Measurements from ENCODE around the gene SULF2.

Gene SULF2

GRCh38 chr20:47648943-47649342 lies 136.3 kb downstream of the SULF2 start:
- POLR2A ChIA-PET, result interaction anchor here (0.9 kb wide), 1 partner anchor 147 kb away, joined by 3 read pairs; the partner anchor contains the start of gene NCOA3
- no peak for DNase-seq (ENCODE audit: extremely low spot score)
- TF ChIP-seq PKNOX1 (IDR thresholded peaks at IDR 0.05) (no peak), BHLHE40 (IDR thresholded peaks at IDR 0.05; ENCODE audit: borderline replicate concordance) (no peak)
- CTCF ChIA-PET, result interaction anchor here (0.5 to 0.6 kb wide), 2 partner anchors 17 to 972 kb away, joined by 3 read pairs; no protein-coding TSS in a partner anchor

DNA sequence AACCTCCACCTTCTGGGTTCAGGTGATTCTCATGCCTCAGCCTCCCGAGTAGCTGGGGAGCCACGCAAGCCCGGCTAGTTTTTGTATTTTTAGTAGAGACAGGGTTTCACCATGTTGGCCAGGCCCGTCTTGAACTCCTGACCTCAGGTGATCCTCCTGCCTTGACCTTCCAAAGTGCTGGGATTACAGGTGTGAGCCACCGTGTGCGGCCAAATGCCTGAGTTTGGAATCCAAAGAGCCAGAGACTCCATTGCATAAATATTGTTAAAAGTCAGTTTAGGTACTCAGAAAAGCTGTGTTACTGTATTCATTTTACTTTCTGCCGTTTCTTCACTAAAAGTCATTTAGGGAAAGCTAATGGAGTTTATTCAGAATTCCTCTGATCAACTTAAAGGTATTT lies 137.3 kb downstream of the SULF2 start:
- no peak for TF ChIP-seq LEF1 (IDR thresholded peaks at IDR 0.05; ENCODE audit: borderline replicate concordance)
- TF ChIP-seq L3MBTL2 (conservative IDR thresholded peaks at IDR 0.05), result no peak
- no peak for TF ChIP-seq SP1 (IDR thresholded peaks at IDR 0.05)
- no peak for TF ChIP-seq ARNT (IDR thresholded peaks at IDR 0.05)
- TF ChIP-seq CTBP1 (IDR thresholded peaks at IDR 0.05; ENCODE audit: borderline replicate concordance), result no peak
- no peak for TF ChIP-seq TARDBP (IDR thresholded peaks at IDR 0.05)
- TF ChIP-seq BHLHE40 (IDR thresholded peaks at IDR 0.05; ENCODE audit: borderline replicate concordance), result no peak
- no peak for TF ChIP-seq FOXA1 (IDR thresholded peaks at IDR 0.05)
- no peak for TF ChIP-seq ELF4 (IDR thresholded peaks at IDR 0.05)
- TF ChIP-seq ZNF384 (IDR thresholded peaks at IDR 0.05), result no peak
- TF ChIP-seq PKNOX1 (IDR thresholded peaks at IDR 0.05), result no peak
- no peak for TF ChIP-seq FOXK2 (IDR thresholded peaks at IDR 0.05)
- no peak for TF ChIP-seq FOXM1 (IDR thresholded peaks at IDR 0.05; ENCODE audit: borderline replicate concordance)
- no peak for TF ChIP-seq SUZ12 (IDR thresholded peaks at IDR 0.05)
- ChIA-PET POLR2A (no interaction called here), CTCF (no interaction called here)
- DNase-seq (ENCODE audit: extremely low spot score), result no peak

DNA sequence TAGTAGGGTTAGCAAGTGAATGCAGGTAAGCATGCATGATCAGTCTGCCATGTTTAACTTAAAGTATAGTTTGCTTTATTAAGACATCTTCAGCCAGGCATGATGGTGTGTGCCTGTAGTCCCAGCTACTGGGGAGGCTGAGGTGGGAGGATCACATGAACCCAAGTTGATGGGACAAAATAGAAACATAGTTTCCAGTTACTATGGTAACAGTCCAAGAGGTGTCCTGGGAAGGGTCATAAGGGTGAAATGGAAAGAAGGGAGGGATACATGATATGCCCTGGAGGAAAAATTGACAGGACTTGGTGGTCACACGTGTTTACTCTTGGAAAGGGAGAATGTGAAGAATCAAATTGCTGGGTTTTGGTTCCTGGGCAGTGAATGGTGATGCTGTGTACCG lies 139.6 kb downstream of the SULF2 start:
- TF ChIP-seq TARDBP (IDR thresholded peaks at IDR 0.05) (no peak), LEF1 (IDR thresholded peaks at IDR 0.05; ENCODE audit: borderline replicate concordance) (no peak), FOXA1 (IDR thresholded peaks at IDR 0.05) (no peak), ZNF384 (IDR thresholded peaks at IDR 0.05) (no peak), HDGF (IDR thresholded peaks at IDR 0.05; ENCODE audit: borderline replicate concordance) (no peak), BHLHE40 (IDR thresholded peaks at IDR 0.05; ENCODE audit: borderline replicate concordance) (no peak), ARNT (IDR thresholded peaks at IDR 0.05) (no peak), SUZ12 (IDR thresholded peaks at IDR 0.05) (no peak), CTBP1 (IDR thresholded peaks at IDR 0.05; ENCODE audit: borderline replicate concordance) (no peak), NFRKB (IDR thresholded peaks at IDR 0.05) (no peak), FOXK2 (IDR thresholded peaks at IDR 0.05) (no peak), FOXM1 (IDR thresholded peaks at IDR 0.05; ENCODE audit: borderline replicate concordance) (no peak), ELF4 (IDR thresholded peaks at IDR 0.05) (no peak)
- no peak for DNase-seq (ENCODE audit: extremely low spot score)
- ChIA-PET POLR2A (no interaction called here), CTCF (no interaction called here)

DNA sequence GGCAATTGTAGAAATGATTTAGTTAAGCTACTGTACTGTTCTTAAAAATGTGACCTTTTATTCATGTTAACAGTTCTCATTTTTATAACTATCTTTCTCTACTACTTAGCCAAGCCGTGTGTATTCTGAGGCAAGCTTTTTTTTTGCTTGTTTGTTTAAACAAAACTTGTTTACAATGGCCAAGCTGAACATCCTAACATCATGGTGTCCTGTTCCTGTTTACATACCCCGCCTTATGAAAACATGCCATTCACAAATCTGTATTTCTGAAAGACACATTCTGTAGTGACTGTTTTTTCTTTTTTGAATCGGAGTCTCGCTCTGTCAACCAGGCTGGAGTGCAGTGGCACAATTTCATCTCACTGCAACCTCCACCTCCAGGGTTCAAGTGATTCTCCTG lies 142.7 kb downstream of the SULF2 start:
- no peak for TF ChIP-seq ZNF384 (IDR thresholded peaks at IDR 0.05)
- CTCF ChIA-PET, result no interaction called here
- DNase-seq (ENCODE audit: extremely low spot score), result no peak
- POLR2A ChIA-PET, result no interaction called here

DNA sequence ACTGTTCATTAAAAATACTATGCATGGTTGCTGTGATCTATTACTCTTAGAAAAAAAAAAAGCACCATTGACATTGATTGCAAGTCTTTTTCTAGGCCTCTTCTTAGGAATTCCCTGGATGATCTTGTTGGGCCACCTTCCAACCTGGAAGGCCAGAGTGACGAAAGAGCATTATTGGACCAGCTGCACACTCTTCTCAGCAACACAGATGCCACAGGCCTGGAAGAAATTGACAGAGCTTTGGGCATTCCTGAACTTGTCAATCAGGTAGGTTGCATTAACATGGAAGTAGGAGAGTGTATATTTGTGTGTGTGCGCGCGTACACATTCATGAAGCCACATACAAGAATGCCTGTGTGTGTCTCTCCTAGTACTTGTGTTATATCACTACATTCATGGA lies 143.2 kb downstream of the SULF2 start:
- CTCF ChIA-PET, result interaction anchor here (1.5 kb wide), 1 partner anchor 978 kb away, joined by 5 read pairs; no protein-coding TSS in a partner anchor
- POLR2A ChIA-PET, result no interaction called here
- TF ChIP-seq LEF1 (IDR thresholded peaks at IDR 0.05; ENCODE audit: borderline replicate concordance) (no peak), PKNOX1 (IDR thresholded peaks at IDR 0.05) (no peak), ZNF384 (IDR thresholded peaks at IDR 0.05) (no peak), CTBP1 (IDR thresholded peaks at IDR 0.05; ENCODE audit: borderline replicate concordance) (no peak), FOXA1 (IDR thresholded peaks at IDR 0.05) (no peak), HDGF (IDR thresholded peaks at IDR 0.05; ENCODE audit: borderline replicate concordance) (no peak), L3MBTL2 (conservative IDR thresholded peaks at IDR 0.05) (no peak), FOXM1 (IDR thresholded peaks at IDR 0.05; ENCODE audit: borderline replicate concordance) (no peak), FOXK2 (IDR thresholded peaks at IDR 0.05) (no peak), BHLHE40 (IDR thresholded peaks at IDR 0.05; ENCODE audit: borderline replicate concordance) (no peak), TARDBP (IDR thresholded peaks at IDR 0.05) (no peak), ELF4 (IDR thresholded peaks at IDR 0.05) (no peak), NFRKB (IDR thresholded peaks at IDR 0.05) (no peak), SUZ12 (IDR thresholded peaks at IDR 0.05) (no peak), SP1 (IDR thresholded peaks at IDR 0.05) (no peak), ARNT (IDR thresholded peaks at IDR 0.05) (no peak)
- no peak for DNase-seq (ENCODE audit: extremely low spot score)

GRCh38 chr20:47638851-47639250 lies 146.4 kb downstream of the SULF2 start:
- DNase-seq (ENCODE audit: extremely low spot score), result no peak
- ChIA-PET POLR2A (no interaction called here), CTCF (no interaction called here)
- TF ChIP-seq LEF1 (IDR thresholded peaks at IDR 0.05; ENCODE audit: borderline replicate concordance) (no peak), ELF4 (IDR thresholded peaks at IDR 0.05) (no peak), L3MBTL2 (conservative IDR thresholded peaks at IDR 0.05) (no peak), ZNF384 (IDR thresholded peaks at IDR 0.05) (no peak), NFRKB (IDR thresholded peaks at IDR 0.05) (no peak), TARDBP (IDR thresholded peaks at IDR 0.05) (no peak), ARNT (IDR thresholded peaks at IDR 0.05) (no peak), FOXK2 (IDR thresholded peaks at IDR 0.05) (no peak), BHLHE40 (IDR thresholded peaks at IDR 0.05; ENCODE audit: borderline replicate concordance) (no peak), FOXA1 (IDR thresholded peaks at IDR 0.05) (no peak), PKNOX1 (IDR thresholded peaks at IDR 0.05) (no peak), CTBP1 (IDR thresholded peaks at IDR 0.05; ENCODE audit: borderline replicate concordance) (no peak), HDGF (IDR thresholded peaks at IDR 0.05; ENCODE audit: borderline replicate concordance) (no peak), SP1 (IDR thresholded peaks at IDR 0.05) (no peak), SUZ12 (IDR thresholded peaks at IDR 0.05) (no peak), FOXM1 (IDR thresholded peaks at IDR 0.05; ENCODE audit: borderline replicate concordance) (no peak)
